HG03558 (cell line): Measurements from ENCODE around the gene MCIDAS.

Source experiments
- ATAC-seq: cut with Tn5 transposase; IDR thresholded peaks from one replicate; pipeline ENCODE4 v1.9.1; 2021; ENCODE audit warnings: moderate number of reproducible peaks; ENCODE audit not compliant: unreplicated experiment; ENCODE audit errors: extremely low read depth

Gene MCIDAS

DNA sequence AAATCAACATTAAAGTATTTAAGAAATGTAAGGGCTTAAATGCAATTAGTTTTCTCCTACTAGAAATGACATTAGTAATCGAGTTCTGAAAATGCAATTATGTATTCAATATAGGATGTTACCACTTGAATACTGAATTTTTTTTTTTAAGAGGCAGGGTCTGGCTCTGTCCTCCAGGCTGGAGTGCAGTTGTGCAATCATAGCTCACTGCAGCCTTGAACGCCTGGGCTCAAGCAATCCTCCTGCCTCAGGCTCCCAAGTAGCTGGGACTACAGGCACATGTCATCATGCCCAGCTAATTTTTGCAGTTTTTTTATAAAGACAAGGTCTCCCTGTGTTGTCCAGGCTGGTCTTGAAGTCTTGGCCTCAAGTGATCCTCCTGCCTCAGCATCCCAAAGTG lies 55.6 kb downstream of the MCIDAS start:
- no peak for ATAC-seq
